Prostate gland (tissue), 2 donors: ENCODE measurements around the gene GRID1. TPM values are rescaled to one million over a fixed set of nuclear protein-coding genes. Genes with fewer than 3 reads are reported as not detected.
"Not testable (repeated sequence)": the region's sequence is repeated elsewhere in the genome, so short reads cannot be mapped to it uniquely, and the experiment has no call there.

ENCODE experiments used
- DNase-seq: peaks from one replicate; pipeline ENCODE4 v3.0.0-alpha.2; 2019; ENCODE audit warnings: low spot score
- H3K27ac ChIP-seq, 2 donors: fragments of 200-600 bp; sonication (generic); 2 replicates each; pipeline ENCODE4 v1.5.1; 2017 to 2019
- H3K27me3 ChIP-seq: fragments of 200-600 bp; sonication (generic); replicated peaks from 2 replicates; pipeline ENCODE4 v1.5.1; 2019; ENCODE audit not compliant: insufficient read depth
- H3K36me3 ChIP-seq, 2 donors: fragments of 200-600 bp; sonication (generic); 1 replicate in 1 of 2; 2 replicates in 1 of 2; pipeline versions ENCODE4 v1.5.1 to v1.8.1; 2017 to 2019
- H3K4me1 ChIP-seq: fragments of 200-600 bp; sonication (generic); replicated peaks from 2 replicates; pipeline ENCODE4 v1.5.1; 2019
- H3K4me3 ChIP-seq, 2 donors: fragments of 200-600 bp; sonication (generic); 2 replicates each; pipeline ENCODE4 v1.5.1; 2017 to 2019
- H3K9me3 ChIP-seq: fragments of 200-600 bp; sonication (generic); 2 replicates; pipeline ENCODE4 v1.5.1; 2017
- CTCF ChIP-seq, 4 experiments: fragments of 200-600 bp in 2 of 4; fragments of 450-650 bp in 2 of 4; sonication (generic) in 2 of 4; IDR thresholded peaks; 1 replicate in 3 of 4; 2 replicates in 1 of 4; pipeline ENCODE4 v1.5.1; 2016 to 2019; ENCODE audit warnings: antibody characterized with exemption in 4 of 4, mild to moderate bottlenecking in 2 of 4, moderate library complexity in 2 of 4
- POLR2A ChIP-seq: fragments of 450-650 bp; IDR thresholded peaks from one replicate; pipeline ENCODE4 v1.6.1; 2016; ENCODE audit warnings: antibody characterized with exemption, mild to moderate bottlenecking
- POLR2AphosphoS5 ChIP-seq: sonication (generic); formaldehyde crosslinking; IDR thresholded peaks from one replicate; pipeline ENCODE4 v1.6.1; 2017; ENCODE audit warnings: antibody characterized with exemption
- WGBS: methylation state at CpG from one replicate; pipeline ENCODE4 v1.1.5; 2018; 5-methylcytosine and 5-hydroxymethylcytosine counted together
- intact Hi-C: fragments of 100-400 bp; cut with DNase I; formaldehyde crosslinking; loops from one replicate; pipeline ENCODE4 v1.14.2; 2022
- total RNA-seq, 2 donors: library from RNA; depleted of rRNA; stranded (reverse); fragments of >200 nt; gene quantifications; one replicate each; pipeline ENCODE4 v1.1.0, GENCODE V29; 2016

Gene GRID1
- total RNA-seq, 2 donors from 2014 or later = 1.0 to 10.0 TPM

- H3K36me3 ChIP-seq = no peaks in the 10 kb centered on the region
- H3K4me3 ChIP-seq = no peak overlapping the region
- no peak for DNase-seq
- intact Hi-C loops = no loop called here
- H3K27ac ChIP-seq = no peak overlapping the region
- WGBS = 87% methylated on average over 6 of the region's 6 CpGs
- H3K27me3 ChIP-seq = no peaks in the 10 kb centered on the region
- no peak for TF ChIP-seq CTCF (IDR thresholded peaks at IDR 0.05)
- no peak for TF ChIP-seq POLR2A
- no peak for TF ChIP-seq POLR2AphosphoS5
- no peaks in the 10 kb centered on the region for H3K4me1 ChIP-seq
- H3K9me3 ChIP-seq = no peaks in the 10 kb centered on the region
Measured at GRCh38 chr10:86110156-86110786, 256.3 kb downstream of the GRID1 start.

- Histone ChIP-seq H3K4me3 (no peak overlapping the region), H3K9me3 (no peaks in the 10 kb centered on the region), H3K4me1 (no peaks in the 10 kb centered on the region), H3K36me3 (no peaks in the 10 kb centered on the region), H3K27me3 (no peaks in the 10 kb centered on the region), H3K27ac (no peak overlapping the region)
- WGBS = 93% methylated on average over 1 of the region's 1 CpG
- no peak for DNase-seq
- intact Hi-C loops = no loop called here
- TF ChIP-seq POLR2AphosphoS5 (no peak), POLR2A (no peak), CTCF (IDR thresholded peaks at IDR 0.05) (no peak)
Measured at GRCh38 chr10:86109421-86109820, 257.2 kb downstream of the GRID1 start.

- WGBS = 82% methylated on average over 7 of the region's 7 CpGs
- Histone ChIP-seq H3K4me3 (no peak overlapping the region), H3K4me1 (no peaks in the 10 kb centered on the region), H3K27ac (no peak overlapping the region), H3K36me3 (no peaks in the 10 kb centered on the region), H3K27me3 (no peaks in the 10 kb centered on the region), H3K9me3 (no peaks in the 10 kb centered on the region)
- no peak for TF ChIP-seq POLR2AphosphoS5
- no peak for TF ChIP-seq CTCF (IDR thresholded peaks at IDR 0.05)
- no peak for TF ChIP-seq POLR2A
- DNase-seq = no peak
- intact Hi-C loops = no loop called here
Measured at GRCh38 chr10:86108696-86109095, 257.9 kb downstream of the GRID1 start.

- H3K4me1 ChIP-seq, H3K27me3 ChIP-seq, H3K4me3 ChIP-seq, H3K36me3 ChIP-seq, H3K27ac ChIP-seq, DNase-seq, intact Hi-C loops, H3K9me3 ChIP-seq: not testable (repeated sequence)
- 66% methylated on average over 16 of the region's 16 CpGs for WGBS
Measured at GRCh38 chr10:86107611-86108310, 258.8 kb downstream of the GRID1 start.

GRCh38 chr10:86107131-86107530 lies 259.5 kb downstream of the GRID1 start:
- WGBS = 91% methylated on average over 6 of the region's 6 CpGs
- no peak for DNase-seq
- intact Hi-C loops = no loop called here

More at GRCh38 chr10:86107131-86107530, 259.5 kb downstream of the GRID1 start:
- Histone ChIP-seq H3K27ac (no peak overlapping the region), H3K36me3 (no peaks in the 10 kb centered on the region), H3K4me3 (no peak overlapping the region), H3K27me3 (no peaks in the 10 kb centered on the region), H3K9me3 (no peaks in the 10 kb centered on the region), H3K4me1 (no peaks in the 10 kb centered on the region)
- no peak for TF ChIP-seq POLR2AphosphoS5
- TF ChIP-seq POLR2A = no peak
- no peak for TF ChIP-seq CTCF (IDR thresholded peaks at IDR 0.05)
